ENCODE data around the gene ASIC4. TPM values are rescaled to one million over a fixed set of nuclear protein-coding genes. Genes with fewer than 3 reads are reported as not detected.
A peak's percentile ranks its signal among the peaks of the same experiment; 100 is the strongest.

Gene ASIC4
- total and polyA plus RNA-seq, 2 experiments from 2014 or later = 0.13 to 3.6 TPM

DNA sequence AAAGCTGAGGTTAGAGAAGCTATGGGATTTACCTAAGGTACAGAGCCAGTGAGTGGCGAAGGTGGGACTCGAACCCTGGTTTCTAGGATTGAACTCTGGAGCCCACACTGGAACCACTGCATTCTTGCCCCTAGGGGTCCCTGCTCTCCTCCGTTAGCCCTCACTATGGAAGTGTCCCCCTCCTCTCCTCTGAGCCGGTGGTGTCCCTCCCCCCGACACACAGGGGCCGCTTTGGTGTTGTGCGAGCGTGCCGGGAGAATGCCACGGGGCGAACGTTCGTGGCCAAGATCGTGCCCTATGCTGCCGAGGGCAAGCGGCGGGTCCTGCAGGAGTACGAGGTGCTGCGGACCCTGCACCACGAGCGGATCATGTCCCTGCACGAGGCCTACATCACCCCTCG lies 24.1 kb upstream of the ASIC4 start:
- Histone ChIP-seq H4K20me1 (replicated peaks; ENCODE audit: insufficient read depth) (no peaks in the 10 kb centered on the region), H3K27ac (ENCODE audit: low read depth) (no peak overlapping the region), H3K79me2 (replicated peaks; ENCODE audit: insufficient read depth) (no peaks in the 10 kb centered on the region), H3K27me3 (ENCODE audit: insufficient read depth) (peaks cover 51% of the 10 kb centered on the region), H3K4me3 (no peak overlapping the region), H2AFZ (no peak overlapping the region), H3K9me2 (ENCODE audit: insufficient read depth) (no peaks in the 10 kb centered on the region), H3K4me2 (no peak overlapping the region), H3F3A (replicated peaks; ENCODE audit: low read depth) (0 out of 2 replicates have a peak, but pooled peaks cover 13% of the 10 kb centered on the region), H3K4me1 (ENCODE audit: insufficient read depth) (peaks cover 21% of the 10 kb centered on the region), H3K36me3 (ENCODE audit: insufficient read depth) (no peaks in the 10 kb centered on the region)
- no peak overlapping the region for H3K27ac Mint-ChIP-seq
- peak; percentile 59 to 78 for TF ChIP-seq CTCF (conservative IDR thresholded peaks at IDR 0.05; ENCODE audit: low read depth in 2 of 2)
- TF ChIP-seq ZNF331 (CRISPR knock-in tag; IDR thresholded peaks at IDR 0.05; ENCODE audit: low read depth) = no peak
- H3K4me1 Mint-ChIP-seq = peaks cover 45% of the 10 kb centered on the region
- no peaks in the 10 kb centered on the region; the same call in 2 of the 3 replicates for H3K9me3 Mint-ChIP-seq
- DNase-seq (ENCODE audit: low spot score) (peak; percentile 82), ATAC-seq (peak; percentile 31)
- H3K27me3 Mint-ChIP-seq (ENCODE audit: insufficient read depth, low read depth, poor library complexity) = peaks cover 33% of the 10 kb centered on the region
- no peaks in the 10 kb centered on the region; the same call in 2 of the 3 replicates for H3K36me3 Mint-ChIP-seq (ENCODE audit: low read depth)
- no peak overlapping the region for H3K4me3 Mint-ChIP-seq

DNA sequence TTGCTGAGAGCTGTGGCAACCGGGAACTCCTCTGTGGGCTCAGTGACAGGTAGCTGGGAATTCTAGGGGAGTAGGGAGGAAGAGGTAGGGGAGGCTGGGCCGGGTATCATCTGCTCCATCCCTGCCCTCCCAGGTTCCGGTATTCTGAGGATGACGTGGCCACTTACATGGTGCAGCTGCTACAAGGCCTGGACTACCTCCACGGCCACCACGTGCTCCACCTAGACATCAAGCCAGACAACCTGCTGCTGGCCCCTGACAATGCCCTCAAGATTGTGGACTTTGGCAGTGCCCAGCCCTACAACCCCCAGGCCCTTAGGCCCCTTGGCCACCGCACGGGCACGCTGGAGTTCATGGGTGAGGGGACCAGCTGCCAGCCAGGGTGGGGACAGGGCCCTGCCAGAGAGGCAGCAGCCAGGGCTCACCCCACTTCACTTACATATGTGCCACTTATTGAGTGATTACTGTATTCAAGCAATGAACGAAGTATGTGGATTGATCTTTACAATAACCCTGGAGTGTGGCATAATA lies 23.6 kb upstream of the ASIC4 start:
- Histone ChIP-seq H2AFZ (no peak overlapping the region), H3K4me1 (ENCODE audit: insufficient read depth) (peaks cover 19% of the 10 kb centered on the region), H3K27ac (ENCODE audit: low read depth) (no peak overlapping the region), H3K79me2 (replicated peaks; ENCODE audit: insufficient read depth) (no peaks in the 10 kb centered on the region), H4K20me1 (replicated peaks; ENCODE audit: insufficient read depth) (no peaks in the 10 kb centered on the region), H3K4me2 (no peak overlapping the region), H3K9me2 (ENCODE audit: insufficient read depth) (no peaks in the 10 kb centered on the region), H3K27me3 (ENCODE audit: insufficient read depth) (peaks cover 51% of the 10 kb centered on the region), H3K36me3 (ENCODE audit: insufficient read depth) (no peaks in the 10 kb centered on the region), H3F3A (replicated peaks; ENCODE audit: low read depth) (0 out of 2 replicates have a peak, but pooled peaks cover 8% of the 10 kb centered on the region), H3K4me3 (no peak overlapping the region)
- Mint-ChIP-seq H3K27ac (no peak overlapping the region), H3K27me3 (ENCODE audit: insufficient read depth, low read depth, poor library complexity) (peaks cover 33% of the 10 kb centered on the region), H3K9me3 (no peaks in the 10 kb centered on the region; the same call in 2 of the 3 replicates), H3K36me3 (ENCODE audit: low read depth) (no peaks in the 10 kb centered on the region; the same call in 2 of the 3 replicates), H3K4me3 (no peak overlapping the region), H3K4me1 (peaks cover 44% of the 10 kb centered on the region)
- no peak for TF ChIP-seq POLR2AphosphoS5 (IDR thresholded peaks at IDR 0.05; ENCODE audit: low read depth)
- TF ChIP-seq ZNF114 (CRISPR knock-in tag; IDR thresholded peaks at IDR 0.05) = no peak
- no peak for TF ChIP-seq CREB1 (CRISPR knock-in tag; IDR thresholded peaks at IDR 0.05; ENCODE audit: low read depth)
- no peak for TF ChIP-seq STAT1 (IDR thresholded peaks at IDR 0.05; ENCODE audit: unreplicated experiment)
- no peak for TF ChIP-seq JUNB (IDR thresholded peaks at IDR 0.05; ENCODE audit: unreplicated experiment)
- no peak for TF ChIP-seq ZNF331 (CRISPR knock-in tag; IDR thresholded peaks at IDR 0.05; ENCODE audit: low read depth)
- TF ChIP-seq, protein P1, sequence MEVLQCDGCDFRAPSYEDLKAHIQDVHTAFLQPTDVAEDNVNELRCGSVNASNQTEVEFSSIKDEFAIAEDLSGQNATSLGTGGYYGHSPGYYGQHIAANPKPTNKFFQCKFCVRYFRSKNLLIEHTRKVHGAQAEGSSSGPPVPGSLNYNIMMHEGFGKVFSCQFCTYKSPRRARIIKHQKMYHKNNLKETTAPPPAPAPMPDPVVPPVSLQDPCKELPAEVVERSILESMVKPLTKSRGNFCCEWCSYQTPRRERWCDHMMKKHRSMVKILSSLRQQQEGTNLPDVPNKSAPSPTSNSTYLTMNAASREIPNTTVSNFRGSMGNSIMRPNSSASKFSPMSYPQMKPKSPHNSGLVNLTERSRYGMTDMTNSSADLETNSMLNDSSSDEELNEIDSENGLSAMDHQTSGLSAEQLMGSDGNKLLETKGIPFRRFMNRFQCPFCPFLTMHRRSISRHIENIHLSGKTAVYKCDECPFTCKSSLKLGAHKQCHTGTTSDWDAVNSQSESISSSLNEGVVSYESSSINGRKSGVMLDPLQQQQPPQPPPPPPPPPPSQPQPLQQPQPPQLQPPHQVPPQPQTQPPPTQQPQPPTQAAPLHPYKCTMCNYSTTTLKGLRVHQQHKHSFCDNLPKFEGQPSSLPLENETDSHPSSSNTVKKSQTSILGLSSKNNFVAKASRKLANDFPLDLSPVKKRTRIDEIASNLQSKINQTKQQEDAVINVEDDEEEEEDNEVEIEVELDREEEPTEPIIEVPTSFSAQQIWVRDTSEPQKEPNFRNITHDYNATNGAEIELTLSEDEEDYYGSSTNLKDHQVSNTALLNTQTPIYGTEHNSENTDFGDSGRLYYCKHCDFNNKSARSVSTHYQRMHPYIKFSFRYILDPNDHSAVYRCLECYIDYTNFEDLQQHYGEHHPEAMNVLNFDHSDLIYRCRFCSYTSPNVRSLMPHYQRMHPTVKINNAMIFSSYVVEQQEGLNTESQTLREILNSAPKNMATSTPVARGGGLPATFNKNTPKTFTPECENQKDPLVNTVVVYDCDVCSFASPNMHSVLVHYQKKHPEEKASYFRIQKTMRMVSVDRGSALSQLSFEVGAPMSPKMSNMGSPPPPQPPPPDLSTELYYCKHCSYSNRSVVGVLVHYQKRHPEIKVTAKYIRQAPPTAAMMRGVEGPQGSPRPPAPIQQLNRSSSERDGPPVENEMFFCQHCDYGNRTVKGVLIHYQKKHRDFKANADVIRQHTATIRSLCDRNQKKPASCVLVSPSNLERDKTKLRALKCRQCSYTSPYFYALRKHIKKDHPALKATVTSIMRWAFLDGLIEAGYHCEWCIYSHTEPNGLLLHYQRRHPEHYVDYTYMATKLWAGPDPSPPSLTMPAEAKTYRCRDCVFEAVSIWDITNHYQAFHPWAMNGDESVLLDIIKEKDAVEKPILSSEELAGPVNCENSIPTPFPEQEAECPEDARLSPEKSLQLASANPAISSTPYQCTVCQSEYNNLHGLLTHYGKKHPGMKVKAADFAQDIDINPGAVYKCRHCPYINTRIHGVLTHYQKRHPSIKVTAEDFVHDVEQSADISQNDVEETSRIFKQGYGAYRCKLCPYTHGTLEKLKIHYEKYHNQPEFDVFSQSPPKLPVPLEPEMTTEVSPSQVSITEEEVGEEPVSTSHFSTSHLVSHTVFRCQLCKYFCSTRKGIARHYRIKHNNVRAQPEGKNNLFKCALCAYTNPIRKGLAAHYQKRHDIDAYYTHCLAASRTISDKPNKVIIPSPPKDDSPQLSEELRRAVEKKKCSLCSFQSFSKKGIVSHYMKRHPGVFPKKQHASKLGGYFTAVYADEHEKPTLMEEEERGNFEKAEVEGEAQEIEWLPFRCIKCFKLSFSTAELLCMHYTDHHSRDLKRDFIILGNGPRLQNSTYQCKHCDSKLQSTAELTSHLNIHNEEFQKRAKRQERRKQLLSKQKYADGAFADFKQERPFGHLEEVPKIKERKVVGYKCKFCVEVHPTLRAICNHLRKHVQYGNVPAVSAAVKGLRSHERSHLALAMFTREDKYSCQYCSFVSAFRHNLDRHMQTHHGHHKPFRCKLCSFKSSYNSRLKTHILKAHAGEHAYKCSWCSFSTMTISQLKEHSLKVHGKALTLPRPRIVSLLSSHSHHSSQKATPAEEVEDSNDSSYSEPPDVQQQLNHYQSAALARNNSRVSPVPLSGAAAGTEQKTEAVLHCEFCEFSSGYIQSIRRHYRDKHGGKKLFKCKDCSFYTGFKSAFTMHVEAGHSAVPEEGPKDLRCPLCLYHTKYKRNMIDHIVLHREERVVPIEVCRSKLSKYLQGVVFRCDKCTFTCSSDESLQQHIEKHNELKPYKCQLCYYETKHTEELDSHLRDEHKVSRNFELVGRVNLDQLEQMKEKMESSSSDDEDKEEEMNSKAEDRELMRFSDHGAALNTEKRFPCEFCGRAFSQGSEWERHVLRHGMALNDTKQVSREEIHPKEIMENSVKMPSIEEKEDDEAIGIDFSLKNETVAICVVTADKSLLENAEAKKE (CRISPR knock-in tag; IDR thresholded peaks at IDR 0.05) = no peak
- TF ChIP-seq EZH2 (IDR thresholded peaks at IDR 0.05; ENCODE audit: low read depth, unreplicated experiment) = no peak
- TF ChIP-seq NANOG (IDR thresholded peaks at IDR 0.05; ENCODE audit: borderline replicate concordance) = no peak
- ATAC-seq (no peak), DNase-seq (ENCODE audit: low spot score) (no peak)
